Measurements from ENCODE around the gene C1orf174. TPM values are rescaled to one million over a fixed set of nuclear protein-coding genes. Genes with fewer than 3 reads are reported as not detected.
A peak's percentile ranks its signal among the peaks of the same experiment; 100 is the strongest.

C1orf174 gene
- total RNA-seq, 2 experiments from 2014 or later, result 51.0 to 53.1 TPM

GRCh38 chr1:3907031-3907534, 7.0 kb upstream of the C1orf174 start:
- peak; percentile 49 for DNase-seq
- H3K9me3 Mint-ChIP-seq, result no peaks in the 10 kb centered on the region

GRCh38 chr1:3906672-3907020, 6.6 kb upstream of the C1orf174 start:
- no peaks in the 10 kb centered on the region for H3K9me3 Mint-ChIP-seq
- peaks cover 2% of the 10 kb centered on the region for H3K36me3 Mint-ChIP-seq
- H3K27ac Mint-ChIP-seq, result no peak overlapping the region
- peaks cover 29% of the 10 kb centered on the region for H3K4me1 Mint-ChIP-seq
- DNase-seq, result no peak
- no peak overlapping the region for H3K4me3 Mint-ChIP-seq
- H3K27me3 Mint-ChIP-seq, result peaks cover 3% of the 10 kb centered on the region

More at GRCh38 chr1:3907031-3907534, 7.0 kb upstream of the C1orf174 start:
- peaks cover 2% of the 10 kb centered on the region for H3K36me3 Mint-ChIP-seq
- peaks cover 7% of the 10 kb centered on the region for H3K27me3 Mint-ChIP-seq
- H3K27ac Mint-ChIP-seq, result no peak overlapping the region
- peaks cover 26% of the 10 kb centered on the region for H3K4me1 Mint-ChIP-seq
- no peak overlapping the region for H3K4me3 Mint-ChIP-seq

- Mint-ChIP-seq H3K27me3 (no peaks in the 10 kb centered on the region), H3K4me3 (no peak overlapping the region), H3K4me1 (peaks cover 30% of the 10 kb centered on the region), H3K9me3 (no peaks in the 10 kb centered on the region), H3K27ac (no peak overlapping the region), H3K36me3 (peaks cover 2% of the 10 kb centered on the region)
- DNase-seq, result no peak
Observed at GRCh38 chr1:3905953-3906671, 6.0 kb upstream of the C1orf174 start.

DNA sequence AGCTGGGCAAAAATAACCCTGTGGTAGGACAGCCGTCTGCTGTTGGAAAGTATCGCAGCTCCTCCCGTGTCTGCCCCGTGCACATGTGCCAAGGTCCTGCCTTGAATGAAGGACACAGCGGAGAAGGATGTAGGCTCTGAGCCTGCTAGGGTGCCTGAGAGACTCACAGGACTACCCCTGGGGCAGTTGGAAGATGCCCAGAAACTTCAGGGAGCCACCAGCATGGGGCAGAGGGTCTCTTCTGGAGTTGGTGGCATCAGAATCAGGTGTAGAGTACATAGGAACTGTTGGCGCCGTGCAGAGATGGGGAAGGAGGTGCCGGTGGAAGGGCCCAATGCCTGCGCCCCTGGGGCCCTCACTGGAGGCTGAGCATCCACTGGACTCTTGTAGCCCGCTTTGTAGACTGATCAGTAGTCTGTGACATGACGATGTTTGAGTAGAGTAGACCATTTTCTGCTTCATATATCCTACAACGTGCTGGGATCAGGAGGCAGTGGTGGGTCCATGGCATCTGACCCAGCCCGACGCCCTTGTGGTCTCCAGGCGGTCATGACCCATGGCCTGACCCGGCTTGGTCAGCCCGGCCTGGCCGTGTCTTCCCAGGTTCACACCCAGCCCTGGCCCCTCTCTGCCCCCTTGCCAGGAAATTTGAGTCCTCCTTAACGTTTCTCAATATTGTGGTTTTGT, 5.3 kb upstream of the C1orf174 start:
- Mint-ChIP-seq H3K27ac (no peak overlapping the region), H3K9me3 (no peaks in the 10 kb centered on the region), H3K4me3 (no peak overlapping the region), H3K27me3 (no peaks in the 10 kb centered on the region), H3K4me1 (peaks cover 30% of the 10 kb centered on the region), H3K36me3 (peaks cover 2% of the 10 kb centered on the region)
- DNase-seq, result no peak

GRCh38 chr1:3904843-3905185, 4.7 kb upstream of the C1orf174 start:
- peaks cover 2% of the 10 kb centered on the region for H3K36me3 Mint-ChIP-seq
- no peak overlapping the region for H3K27ac Mint-ChIP-seq
- no peak for DNase-seq
- H3K27me3 Mint-ChIP-seq, result no peaks in the 10 kb centered on the region
- H3K4me3 Mint-ChIP-seq, result no peak overlapping the region
- H3K4me1 Mint-ChIP-seq, result peaks cover 30% of the 10 kb centered on the region
- H3K9me3 Mint-ChIP-seq, result no peaks in the 10 kb centered on the region

GRCh38 chr1:3904006-3904842, 4.2 kb upstream of the C1orf174 start:
- peaks cover 32% of the 10 kb centered on the region for H3K4me1 Mint-ChIP-seq
- H3K4me3 Mint-ChIP-seq, result no peak overlapping the region
- H3K9me3 Mint-ChIP-seq, result no peaks in the 10 kb centered on the region
- H3K27ac Mint-ChIP-seq, result peak overlapping the region; percentile 98
- no peaks in the 10 kb centered on the region for H3K27me3 Mint-ChIP-seq
- H3K36me3 Mint-ChIP-seq, result peaks cover 4% of the 10 kb centered on the region
- no peak for DNase-seq

- H3K27me3 Mint-ChIP-seq, result no peaks in the 10 kb centered on the region
- peaks cover 38% of the 10 kb centered on the region for H3K4me1 Mint-ChIP-seq
- peaks cover 9% of the 10 kb centered on the region for H3K36me3 Mint-ChIP-seq
- H3K9me3 Mint-ChIP-seq, result peaks cover 6% of the 10 kb centered on the region
- peak overlapping the region; percentile 42 for H3K4me3 Mint-ChIP-seq
- DNase-seq, result peak; percentile 13
- H3K27ac Mint-ChIP-seq, result peak overlapping the region; percentile 98
Observed at GRCh38 chr1:3903141-3904005, 3.3 kb upstream of the C1orf174 start.

DNA sequence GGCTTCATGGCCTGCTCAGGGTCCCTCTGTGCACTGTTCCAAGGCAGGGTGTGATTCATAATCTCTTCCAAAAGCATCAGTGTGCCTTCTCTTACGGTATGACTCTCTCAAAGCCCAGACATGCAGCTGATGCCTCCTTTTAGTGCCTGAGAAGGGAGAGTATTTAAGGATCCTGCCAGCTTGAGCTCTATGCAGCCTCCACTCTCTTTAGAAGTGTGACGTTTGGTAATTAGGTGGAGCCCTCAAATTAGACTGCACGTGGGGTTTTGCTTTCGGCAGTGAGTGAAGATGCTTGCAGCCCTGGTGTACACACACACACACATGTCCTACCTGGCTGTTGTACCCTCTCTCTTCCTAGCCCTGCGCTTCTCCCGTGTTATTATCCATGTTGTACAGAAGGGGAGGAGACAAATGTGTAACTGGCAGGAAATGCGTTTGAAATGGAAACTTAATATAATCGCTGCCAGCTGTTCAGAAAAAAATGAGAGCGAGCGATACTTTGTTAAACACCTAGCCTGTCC, 2.6 kb upstream of the C1orf174 start:
- Mint-ChIP-seq H3K36me3 (peaks cover 17% of the 10 kb centered on the region), H3K4me3 (peak overlapping the region; percentile 42), H3K27ac (peak overlapping the region; percentile 98), H3K9me3 (peaks cover 13% of the 10 kb centered on the region), H3K4me1 (peaks cover 39% of the 10 kb centered on the region), H3K27me3 (no peaks in the 10 kb centered on the region)
- peak; percentile 27 for DNase-seq

GRCh38 chr1:3902111-3902511, 2.0 kb upstream of the C1orf174 start:
- Mint-ChIP-seq H3K27me3 (no peaks in the 10 kb centered on the region), H3K36me3 (peaks cover 22% of the 10 kb centered on the region), H3K9me3 (peaks cover 16% of the 10 kb centered on the region), H3K4me3 (peak overlapping the region; percentile 94), H3K4me1 (peaks cover 39% of the 10 kb centered on the region), H3K27ac (peak overlapping the region; percentile 98)
- peak; percentile 24 for DNase-seq

GRCh38 chr1:3900969-3901529, 977 bp upstream of the C1orf174 start:
- peaks cover 25% of the 10 kb centered on the region for H3K36me3 Mint-ChIP-seq
- peak overlapping the region; percentile 94 for H3K4me3 Mint-ChIP-seq
- H3K27me3 Mint-ChIP-seq, result no peaks in the 10 kb centered on the region
- H3K4me1 Mint-ChIP-seq, result peaks cover 43% of the 10 kb centered on the region
- peaks cover 16% of the 10 kb centered on the region for H3K9me3 Mint-ChIP-seq
- H3K27ac Mint-ChIP-seq, result peak overlapping the region; percentile 98
- DNase-seq, result peak; percentile 90

GRCh38 chr1:3899754-3900149, 320 bp downstream of the C1orf174 start:
- Mint-ChIP-seq H3K36me3 (peaks cover 26% of the 10 kb centered on the region), H3K27ac (peak overlapping the region; percentile 98)
- DNase-seq, result peak; percentile 58

GRCh38 chr1:3898994-3899753, 898 bp downstream of the C1orf174 start:
- Mint-ChIP-seq H3K36me3 (peaks cover 27% of the 10 kb centered on the region), H3K27ac (peak overlapping the region; percentile 23), H3K4me3 (peak overlapping the region; percentile 94), H3K4me1 (peaks cover 39% of the 10 kb centered on the region), H3K27me3 (no peaks in the 10 kb centered on the region), H3K9me3 (peaks cover 16% of the 10 kb centered on the region)
- DNase-seq, result no peak

More at GRCh38 chr1:3899754-3900149, 320 bp downstream of the C1orf174 start:
- Mint-ChIP-seq H3K4me3 (peak overlapping the region; percentile 94), H3K9me3 (peaks cover 16% of the 10 kb centered on the region), H3K4me1 (peaks cover 43% of the 10 kb centered on the region), H3K27me3 (no peaks in the 10 kb centered on the region)

DNA sequence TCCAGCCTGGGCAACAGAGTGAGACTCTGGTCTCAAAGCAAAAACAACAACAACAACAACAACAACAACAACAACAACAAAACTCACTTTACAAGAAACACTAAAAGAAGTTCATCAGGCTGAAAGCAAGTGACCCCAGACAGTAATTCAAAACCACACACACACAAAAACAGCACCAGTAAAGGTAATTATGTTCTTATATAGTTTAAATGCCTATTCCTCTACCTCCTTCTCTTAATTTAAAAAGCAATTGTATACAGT, 1.7 kb downstream of the C1orf174 start:
- Mint-ChIP-seq H3K9me3 (peaks cover 16% of the 10 kb centered on the region), H3K27ac (no peak overlapping the region), H3K4me1 (peaks cover 34% of the 10 kb centered on the region)

More for the DNA sequence above, 1.7 kb downstream of the C1orf174 start:
- no peak for DNase-seq
- peak overlapping the region; percentile 2 for H3K4me3 Mint-ChIP-seq
- H3K27me3 Mint-ChIP-seq, result no peaks in the 10 kb centered on the region
- H3K36me3 Mint-ChIP-seq, result peaks cover 30% of the 10 kb centered on the region
